Measurements from ENCODE around the gene CHMP1A. TPM values are rescaled to one million over a fixed set of nuclear protein-coding genes. Genes with fewer than 3 reads are reported as not detected.

CHMP1A gene
- polyA plus RNA-seq, 1 donor (not counting 4 experiments of a cell fraction or from before 2014, with no cell fraction given): 64.1 TPM

- H3K9ac ChIP-seq (ENCODE audit: control insufficient read depth, extremely low read depth, insufficient read depth, low read length): no peak overlapping the region
- H2AFZ ChIP-seq (ENCODE audit: control insufficient read depth, low read length): no peak overlapping the region
Measured at GRCh38 chr16:89599902-89600301, 57.6 kb downstream of the CHMP1A start.

GRCh38 chr16:89599451-89599858 is 58.1 kb downstream of the CHMP1A start:
- no peak overlapping the region for H3K27ac ChIP-seq (ENCODE audit: control insufficient read depth, insufficient read depth, low read length)
- FAIRE-seq (peak; percentile 56), DNase-seq (ENCODE audit: low read depth, low spot score) (no peak)
- H2AFZ ChIP-seq (ENCODE audit: control insufficient read depth, low read length): no peak overlapping the region
- H3K9ac ChIP-seq (ENCODE audit: control insufficient read depth, extremely low read depth, insufficient read depth, low read length): no peak overlapping the region
- dilution Hi-C loops (cut with MboI; ENCODE audit: extremely low pct_ligation_motif_present, low sequenced_read_pairs): no loop called here
- no peak overlapping the region for H3K4me2 ChIP-seq (ENCODE audit: control insufficient read depth, extremely low read depth, insufficient read depth, low read depth, low read length)
- H3K79me2 ChIP-seq (ENCODE audit: control insufficient read depth, insufficient read depth, low read length): no peaks in the 10 kb centered on the region
- H3K9me3 ChIP-seq (ENCODE audit: control insufficient read depth, low read depth, low read length): no peaks in the 10 kb centered on the region
- H3K27me3 ChIP-seq (ENCODE audit: control insufficient read depth, extremely low read depth, insufficient read depth, low read length): no peaks in the 10 kb centered on the region
- no peaks in the 10 kb centered on the region for H4K20me1 ChIP-seq (ENCODE audit: control insufficient read depth, extremely low read depth, insufficient read depth, low read length)
- H3K4me1 ChIP-seq (ENCODE audit: control insufficient read depth, extremely low read depth, insufficient read depth, low read length): peaks cover 32% of the 10 kb centered on the region
- TF ChIP-seq CTCF (optimal IDR thresholded peaks at IDR 0.05 in 1 of 3, IDR thresholded peaks at IDR 0.05 in 1 of 3, conservative IDR thresholded peaks at IDR 0.05 in 1 of 3; ENCODE audit: extremely low read depth in 1 of 3, insufficient read depth in 2 of 3, low read length in 3 of 3) (peak; percentile 53 to 82 (median 74)), EZH2 (IDR thresholded peaks at IDR 0.05; ENCODE audit: low read length) (no peak)
- no peaks in the 10 kb centered on the region for H3K9me1 ChIP-seq (ENCODE audit: control insufficient read depth, extremely low read depth, insufficient read depth, low read length)
- no peaks in the 10 kb centered on the region for H3K36me3 ChIP-seq (ENCODE audit: control insufficient read depth in 2 of 2, extremely low read depth in 1 of 2, insufficient read depth in 2 of 2, low read length in 2 of 2)
- no peak overlapping the region for H3K4me3 ChIP-seq (ENCODE audit: control insufficient read depth in 2 of 3, extremely low read depth in 1 of 3, insufficient read depth in 2 of 3, low read depth in 1 of 3, low read length in 3 of 3)

More at GRCh38 chr16:89599902-89600301, 57.6 kb downstream of the CHMP1A start:
- H3K27me3 ChIP-seq (ENCODE audit: control insufficient read depth, extremely low read depth, insufficient read depth, low read length): no peaks in the 10 kb centered on the region
- no peak overlapping the region for H3K4me2 ChIP-seq (ENCODE audit: control insufficient read depth, extremely low read depth, insufficient read depth, low read depth, low read length)
- FAIRE-seq (no peak), DNase-seq (ENCODE audit: low read depth, low spot score) (no peak)
- TF ChIP-seq CTCF (optimal IDR thresholded peaks at IDR 0.05 in 1 of 3, IDR thresholded peaks at IDR 0.05 in 1 of 3, conservative IDR thresholded peaks at IDR 0.05 in 1 of 3; ENCODE audit: extremely low read depth in 1 of 3, insufficient read depth in 2 of 3, low read length in 3 of 3): no peak
- TF ChIP-seq EZH2 (IDR thresholded peaks at IDR 0.05; ENCODE audit: low read length): no peak
- H3K4me1 ChIP-seq (ENCODE audit: control insufficient read depth, extremely low read depth, insufficient read depth, low read length): peaks cover 32% of the 10 kb centered on the region
- dilution Hi-C loops (cut with MboI; ENCODE audit: extremely low pct_ligation_motif_present, low sequenced_read_pairs): no loop called here
- no peaks in the 10 kb centered on the region for H4K20me1 ChIP-seq (ENCODE audit: control insufficient read depth, extremely low read depth, insufficient read depth, low read length)
- no peaks in the 10 kb centered on the region for H3K36me3 ChIP-seq (ENCODE audit: control insufficient read depth in 2 of 2, extremely low read depth in 1 of 2, insufficient read depth in 2 of 2, low read length in 2 of 2)
- H3K9me3 ChIP-seq (ENCODE audit: control insufficient read depth, low read depth, low read length): no peaks in the 10 kb centered on the region
- H3K9me1 ChIP-seq (ENCODE audit: control insufficient read depth, extremely low read depth, insufficient read depth, low read length): no peaks in the 10 kb centered on the region
- no peak overlapping the region for H3K4me3 ChIP-seq (ENCODE audit: control insufficient read depth in 2 of 3, extremely low read depth in 1 of 3, insufficient read depth in 2 of 3, low read depth in 1 of 3, low read length in 3 of 3)
- H3K79me2 ChIP-seq (ENCODE audit: control insufficient read depth, insufficient read depth, low read length): no peaks in the 10 kb centered on the region
- H3K27ac ChIP-seq (ENCODE audit: control insufficient read depth, insufficient read depth, low read length): no peak overlapping the region
